Left ventricle myocardium superior (tissue), 1 donor: ENCODE results near the gene MAPK1IP1L. TPM values are rescaled to one million over a fixed set of nuclear protein-coding genes. Genes with fewer than 3 reads are reported as not detected.
"Not testable (repeated sequence)": the region's sequence is repeated elsewhere in the genome, so short reads cannot be mapped to it uniquely, and the experiment has no call there.

ENCODE experiments used
- ATAC-seq: fragments of 200-7000 bp; cut with Tn5 transposase; one replicate; pipeline ENCODE4 v1.9.1; 2020; ENCODE audit warnings: mild to moderate bottlenecking, moderate library complexity
- DNase-seq: peaks from one replicate; pipeline ENCODE4 v3.0.0-alpha.2; 2020
- intact Hi-C: fragments of 100-400 bp; cut with micrococcal nuclease; formaldehyde crosslinking; loops from one replicate; pipeline ENCODE4 v1.11.0; 2022
- total RNA-seq: library from RNA; stranded (reverse); fragmentation: NEBNext Ultra II Directional; extraction: Animal tissue kit (Norgen Biotek cat#: 25700); gene quantifications from one replicate; pipeline ENCODE4 v1.2.1, GENCODE V29; 2021
- donor health status: DM: no; HTN: yes; CAD: no; lungs with severe emphysema.

Gene MAPK1IP1L
- total RNA-seq, 1 donor from 2014 or later: 58.1 TPM

DNA sequence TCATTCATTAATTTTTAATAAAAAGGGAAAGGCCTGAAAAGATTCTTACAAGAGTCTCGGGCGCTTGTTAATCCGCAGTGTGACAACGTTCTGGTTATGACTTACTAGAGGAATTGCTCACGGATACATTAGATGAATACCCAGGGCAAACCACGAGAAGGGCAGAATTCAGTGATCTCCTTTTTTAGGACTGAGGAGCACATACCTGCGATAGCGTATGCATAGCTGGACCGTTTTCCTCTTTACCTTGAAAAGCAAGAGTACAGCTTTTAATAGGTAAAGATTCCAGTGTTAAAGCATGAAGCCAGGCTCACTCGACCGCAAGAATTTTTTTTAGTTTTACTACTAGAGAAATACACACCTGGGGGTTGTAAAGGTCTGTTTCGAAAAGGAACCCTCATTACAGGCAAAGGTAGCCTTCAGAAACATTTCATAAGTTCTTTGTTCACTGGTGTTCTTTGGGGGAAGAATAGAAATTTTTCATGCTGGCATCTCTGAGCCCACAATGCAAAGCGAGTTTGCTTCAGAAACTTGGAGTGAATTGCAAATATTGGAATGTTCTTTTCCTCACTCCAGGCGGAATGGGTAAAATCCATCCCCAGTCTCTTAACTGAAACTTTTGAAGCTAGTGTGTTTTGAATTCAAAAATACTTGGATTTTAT lies 953 bp downstream of the MAPK1IP1L start:
- no peak for DNase-seq
- ATAC-seq: no peak
- intact Hi-C loops: no loop called here

DNA sequence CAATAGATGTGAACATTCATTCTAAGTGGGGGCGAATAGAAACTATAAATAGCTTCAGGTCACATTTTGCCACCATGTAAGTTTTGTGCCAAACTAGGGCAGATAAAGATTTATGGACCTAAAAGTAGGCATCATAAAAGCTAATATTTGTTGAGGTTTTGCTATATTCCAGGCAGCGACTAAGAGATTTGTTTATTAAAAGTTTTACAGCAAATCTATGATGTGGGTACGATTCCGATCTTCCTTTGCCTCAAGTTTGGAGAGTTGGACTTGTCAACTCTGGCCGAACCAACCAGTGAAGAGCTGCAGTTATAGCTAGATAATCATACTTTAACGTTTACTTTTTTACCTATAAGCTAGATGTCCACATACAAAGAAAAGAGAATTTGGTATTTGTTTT lies 1.6 kb downstream of the MAPK1IP1L start:
- DNase-seq (no peak), ATAC-seq (no peak)
- intact Hi-C loops: no loop called here

DNA sequence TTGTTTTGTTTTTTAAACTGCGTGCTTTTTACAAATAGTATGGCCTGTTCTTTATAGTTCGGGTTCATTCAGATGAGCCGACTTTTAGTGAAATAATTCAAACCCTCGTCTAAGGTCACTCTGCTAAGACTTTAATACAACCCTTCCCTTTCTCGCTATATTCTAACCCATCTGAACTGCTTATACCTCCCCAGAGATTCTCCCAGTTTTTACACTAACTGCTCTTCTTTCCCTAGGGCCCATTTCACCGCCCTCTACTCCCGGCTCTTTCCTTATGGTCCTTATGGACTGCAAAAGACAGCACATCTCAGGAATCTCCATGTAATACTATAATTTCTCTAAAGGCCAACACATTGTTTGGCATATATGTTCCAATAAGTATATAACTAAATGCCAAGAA lies 2.1 kb downstream of the MAPK1IP1L start:
- DNase-seq (no peak), ATAC-seq (no peak)
- intact Hi-C loops: no loop called here

DNA sequence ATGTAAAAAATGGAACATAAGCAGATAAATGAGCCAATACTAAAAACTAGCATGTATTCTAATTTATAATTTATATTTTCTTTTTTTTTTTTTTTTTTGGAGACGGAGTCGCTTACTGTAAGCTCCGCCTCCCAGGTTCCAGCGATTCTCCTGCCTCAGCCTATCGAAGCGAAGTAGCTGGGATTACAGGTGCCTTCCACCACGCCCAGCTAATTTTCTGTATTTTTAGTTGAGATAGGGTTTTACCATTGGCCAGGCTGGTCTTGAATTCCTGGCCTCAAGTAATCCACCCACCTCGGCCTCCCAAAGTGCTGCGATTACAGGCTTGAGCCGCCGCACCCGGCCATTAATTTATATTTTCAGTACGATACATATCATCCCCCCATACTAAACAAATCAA lies 2.7 kb downstream of the MAPK1IP1L start:
- ATAC-seq (no peak), DNase-seq (no peak)
- intact Hi-C loops: no loop called here

DNA sequence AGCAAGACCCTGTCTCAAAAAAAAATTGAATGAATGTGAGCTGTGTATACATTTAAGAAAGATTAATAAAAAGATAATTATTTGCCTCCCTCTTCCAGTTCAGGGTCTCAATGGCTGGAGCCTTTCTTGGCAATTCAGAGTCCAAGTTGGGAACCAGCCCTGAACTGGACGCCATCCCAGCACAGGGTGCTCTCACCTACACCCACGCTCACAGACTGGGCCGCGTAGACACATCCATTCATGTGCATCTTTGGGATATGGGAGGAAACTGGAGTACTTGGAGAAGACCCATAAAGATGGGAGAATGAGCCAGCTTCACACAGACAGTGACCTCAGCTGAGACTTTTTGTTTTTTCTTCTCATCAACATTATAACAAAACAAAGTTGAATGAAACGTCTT lies 6.5 kb downstream of the MAPK1IP1L start:
- DNase-seq: no peak
- intact Hi-C loops: no loop called here
- no peak for ATAC-seq

DNA sequence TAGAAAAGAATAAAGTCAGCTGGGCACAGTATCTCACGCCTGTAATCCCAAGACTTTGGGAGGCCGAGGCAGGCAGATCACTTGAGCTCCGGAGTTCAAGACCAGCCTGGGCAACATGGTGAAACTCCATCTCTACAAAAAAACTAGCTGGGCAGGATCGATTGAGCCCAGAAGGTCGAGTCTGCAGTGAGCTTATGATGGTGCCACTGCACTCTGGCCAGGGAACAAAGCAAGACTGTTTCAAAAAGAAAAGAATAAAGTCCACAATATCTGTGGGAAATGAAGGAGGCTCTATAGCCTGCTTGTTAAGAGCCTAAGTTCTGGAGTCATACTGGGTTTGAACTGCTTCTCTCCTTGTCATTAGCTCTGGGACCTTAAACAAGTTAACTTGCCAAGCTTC lies 7.9 kb downstream of the MAPK1IP1L start:
- intact Hi-C loops: no loop called here
- ATAC-seq (no peak), DNase-seq (no peak)

DNA sequence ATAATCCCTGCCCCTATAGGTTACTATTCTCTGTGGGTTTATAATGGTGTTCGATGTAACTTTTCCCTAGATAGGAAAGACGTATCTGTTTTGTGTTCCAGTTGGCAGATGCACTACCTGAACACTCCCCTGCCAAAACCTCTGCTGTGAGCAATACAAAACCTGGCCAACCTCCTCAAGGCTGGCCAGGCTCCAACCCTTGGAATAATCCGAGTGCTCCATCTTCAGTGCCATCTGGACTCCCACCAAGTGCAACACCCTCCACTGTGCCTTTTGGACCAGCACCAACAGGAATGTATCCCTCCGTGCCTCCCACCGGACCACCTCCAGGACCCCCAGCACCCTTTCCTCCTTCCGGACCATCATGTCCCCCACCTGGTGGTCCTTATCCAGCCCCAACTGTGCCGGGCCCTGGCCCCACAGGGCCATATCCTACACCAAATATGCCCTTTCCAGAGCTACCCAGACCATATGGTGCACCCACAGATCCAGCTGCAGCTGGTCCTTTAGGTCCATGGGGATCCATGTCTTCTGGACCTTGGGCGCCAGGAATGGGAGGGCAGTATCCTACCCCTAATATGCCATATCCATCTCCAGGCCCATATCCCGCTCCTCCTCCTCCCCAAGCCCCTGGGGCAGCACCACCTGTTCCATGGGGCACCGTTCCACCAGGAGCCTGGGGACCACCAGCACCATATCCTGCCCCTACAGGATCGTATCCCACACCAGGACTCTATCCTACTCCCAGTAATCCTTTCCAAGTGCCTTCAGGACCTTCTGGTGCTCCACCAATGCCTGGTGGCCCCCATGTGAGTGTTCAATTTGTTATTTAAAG lies 11.3 kb downstream of the MAPK1IP1L start:
- DNase-seq (peak; percentile 74), ATAC-seq (peak; percentile 91)
- intact Hi-C loops: no loop called here

GRCh38 chr14:55064896-55065295 lies 13.4 kb downstream of the MAPK1IP1L start:
- intact Hi-C loops, ATAC-seq, DNase-seq: not testable (repeated sequence)

- intact Hi-C loops: no loop called here
- ATAC-seq (no peak), DNase-seq (no peak)
Observed at GRCh38 chr14:55065411-55065810, 14.0 kb downstream of the MAPK1IP1L start.

GRCh38 chr14:55066223-55066622 lies 14.8 kb downstream of the MAPK1IP1L start:
- no peak for DNase-seq
- intact Hi-C loops: no loop called here
- no peak for ATAC-seq

- ATAC-seq: peak; percentile 8
- intact Hi-C loops: no loop called here
- no peak for DNase-seq
Observed at GRCh38 chr14:55070981-55071411, 19.5 kb downstream of the MAPK1IP1L start.

DNA sequence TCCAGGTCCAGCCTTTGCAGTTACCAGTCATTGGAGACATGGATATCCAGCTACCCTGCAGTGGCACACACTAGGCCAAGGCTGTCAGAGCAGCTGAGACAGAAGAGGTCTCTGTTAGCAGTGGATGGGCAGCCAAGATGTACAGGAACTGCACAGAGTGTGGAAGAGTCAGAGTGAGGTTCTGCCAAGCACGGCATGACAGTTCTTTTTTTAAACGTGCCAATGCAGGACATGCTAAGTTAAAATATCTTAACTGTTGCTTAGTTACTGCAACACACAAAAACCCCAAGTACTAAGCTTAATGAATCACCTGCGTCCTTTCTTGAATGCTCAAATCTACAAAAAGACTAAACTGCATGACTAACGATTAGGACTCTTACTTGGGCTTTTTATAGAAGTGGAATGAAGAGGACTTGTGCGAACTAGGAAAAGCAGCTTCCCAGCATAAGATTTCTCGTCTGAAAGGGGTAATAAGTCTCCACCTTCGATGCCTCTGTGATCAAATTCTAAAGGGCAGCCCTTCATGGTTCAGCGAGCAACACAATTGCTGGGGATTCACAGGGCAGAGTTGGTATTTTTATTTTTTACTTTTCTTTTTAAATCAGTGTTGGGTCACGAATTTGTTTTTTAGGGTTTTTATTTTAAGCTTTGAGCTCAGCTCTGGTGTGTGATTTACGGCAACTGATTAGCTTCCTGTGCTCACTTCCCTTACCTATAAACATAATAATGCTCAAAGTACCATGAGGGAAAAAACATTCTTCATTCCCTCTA lies 20.6 kb downstream of the MAPK1IP1L start:
- DNase-seq (peak; percentile 64), ATAC-seq (peak; percentile 97)
- intact Hi-C loops: no loop called here

DNA sequence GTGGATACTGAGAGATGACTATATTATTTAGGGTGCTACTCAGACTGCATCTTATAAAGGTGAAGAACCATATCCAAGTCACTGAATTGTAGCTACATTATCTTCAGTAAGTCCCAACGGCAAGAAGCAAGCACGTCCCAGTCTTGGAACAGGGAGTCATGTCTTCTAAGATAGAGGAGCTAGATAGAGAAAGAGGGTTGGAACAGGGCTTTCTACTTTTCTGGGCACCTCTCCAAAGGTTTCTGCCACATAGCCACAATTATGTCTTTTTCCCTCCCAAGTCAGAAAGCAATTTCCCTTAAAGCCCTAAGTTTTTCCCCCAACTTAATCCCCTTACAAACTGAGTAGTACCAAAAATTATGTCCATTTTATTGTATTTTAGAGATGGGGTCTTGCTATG lies 22.4 kb downstream of the MAPK1IP1L start:
- DNase-seq: no peak
- ATAC-seq: no peak
- intact Hi-C loops: no loop called here

DNA sequence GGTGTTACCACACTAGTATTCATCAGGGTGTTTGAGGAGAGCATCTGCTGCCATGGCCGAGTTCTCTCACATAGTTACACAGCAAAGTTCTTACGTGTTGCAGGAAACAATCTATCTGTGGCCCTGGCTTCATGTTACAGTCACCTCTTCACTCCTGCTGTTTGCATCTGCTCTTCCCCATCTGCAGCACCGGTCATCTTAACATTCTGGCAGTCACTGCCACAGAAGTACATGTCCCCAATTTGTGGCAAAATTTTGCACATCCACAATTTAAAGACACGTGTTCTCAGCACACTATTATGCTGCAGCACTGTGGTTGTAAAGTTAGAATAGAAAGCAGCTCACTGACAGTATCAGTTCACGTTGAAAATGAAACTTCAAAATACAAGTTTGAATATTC lies 23.2 kb downstream of the MAPK1IP1L start:
- ATAC-seq: no peak
- intact Hi-C loops: no loop called here

GRCh38 chr14:55075628-55076175 lies 24.3 kb downstream of the MAPK1IP1L start:
- ATAC-seq: no peak
- DNase-seq: no peak
- intact Hi-C loops: no loop called here

More for the DNA sequence above, 23.2 kb downstream of the MAPK1IP1L start:
- no peak for DNase-seq

- intact Hi-C loops: no loop called here
- ATAC-seq (peak; percentile 18), DNase-seq (no peak)
Observed at GRCh38 chr14:55077170-55078151, 26.0 kb downstream of the MAPK1IP1L start.

GRCh38 chr14:55079961-55080360 lies 28.5 kb downstream of the MAPK1IP1L start:
- DNase-seq, intact Hi-C loops, ATAC-seq: not testable (repeated sequence)

DNA sequence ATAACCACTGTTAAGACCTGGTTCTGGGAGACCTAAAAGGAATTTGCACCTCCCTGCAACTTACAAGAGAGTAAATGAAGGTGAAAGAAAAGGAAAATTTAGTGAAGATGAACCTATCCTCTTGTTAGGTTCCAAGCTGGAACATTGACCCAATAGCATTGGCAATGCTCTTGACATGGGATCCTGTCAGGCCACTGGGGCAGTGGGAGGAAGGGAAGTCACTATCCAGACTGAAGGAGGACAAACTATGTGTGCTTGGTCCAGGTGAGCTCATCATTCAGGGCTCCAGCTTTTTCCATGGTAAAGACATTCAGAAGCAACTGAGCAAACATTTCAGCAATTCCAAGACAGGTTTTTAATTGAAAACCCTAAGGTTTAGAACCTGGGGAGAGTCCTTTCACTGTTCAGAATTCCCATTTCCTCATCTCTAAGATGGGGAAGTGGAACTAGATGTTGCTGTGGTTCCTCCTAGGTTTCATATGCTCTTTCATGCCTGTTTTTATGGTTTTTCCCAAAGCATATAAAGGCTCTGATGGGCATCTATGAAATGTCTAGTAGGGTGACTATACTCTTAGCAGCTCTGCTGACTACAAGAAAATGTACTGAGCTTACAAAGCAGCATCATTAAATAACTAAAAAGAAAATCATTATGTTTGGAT lies 33.1 kb downstream of the MAPK1IP1L start:
- intact Hi-C loops: no loop called here
- no peak for ATAC-seq
- no peak for DNase-seq
